Pancreas (tissue), 10 donors: ENCODE results near the gene SP8. TPM values are rescaled to one million over a fixed set of nuclear protein-coding genes. Genes with fewer than 3 reads are reported as not detected.

Experiments used
- ATAC-seq, 4 donors: fragments of 200-7000 bp; cut with Tn5 transposase; one replicate each; pipeline versions ENCODE4 v1.8.0 to v1.9.1; 2020; ENCODE audit warnings: mild to moderate bottlenecking in 4 of 4, moderate library complexity in 4 of 4
- DNase-seq, 6 donors: peaks; one replicate each; pipeline ENCODE4 v3.0.0-alpha.2; 2020
- FAIRE-seq: peaks from 2 replicates; lab custom pipeline; 2012; peaks lifted over from hg19 to GRCh38; lab: Jason Lieb, UNC
- H3K27ac ChIP-seq, 4 donors: fragments of 200-600 bp; sonication (generic); 1 replicate in 3 of 4; 2 replicates in 1 of 4; pipeline versions ENCODE4 v1.5.0 to v1.8.0; 2020
- H3K27me3 ChIP-seq, 4 donors: fragments of 200-600 bp; one replicate each; pipeline ENCODE4 v1.8.0; 2021
- H3K36me3 ChIP-seq, 3 donors: fragments of 200-600 bp; sonication (generic) in 1 of 3; one replicate each; pipeline versions ENCODE4 v1.5.0 to v1.8.0; 2020 to 2021
- H3K4me1 ChIP-seq, 3 donors: fragments of 200-600 bp; one replicate each; pipeline ENCODE4 v1.8.0; 2021
- H3K4me3 ChIP-seq, 4 donors: fragments of 200-600 bp; sonication (generic) in 2 of 4; one replicate each; pipeline versions ENCODE4 v1.5.0 to v1.8.0; 2020 to 2021
- H3K9me3 ChIP-seq, 4 donors: fragments of 200-600 bp; one replicate each; pipeline ENCODE4 v1.8.0; 2021
- CTCF ChIP-seq, 4 donors: fragments of 200-600 bp; sonication (generic) in 3 of 4; IDR thresholded peaks; one replicate each; pipeline versions ENCODE4 v1.5.0 to v1.8.0; 2021; ENCODE audit warnings: antibody characterized with exemption in 4 of 4
- WGBS, 2 donors: extraction: QIAGEN DNeasy Blood & Tissue Kit; methylation state at CpG; one replicate each; pipeline ENCODE4 v1.1.7; 2013; 5-methylcytosine and 5-hydroxymethylcytosine counted together
- intact Hi-C, 3 donors: fragments of 100-400 bp; cut with DNase I; formaldehyde crosslinking; loops; one replicate each; pipeline versions ENCODE4 v1.11.1 to v1.14.2; 2022
- polyA plus RNA-seq, 2 donors: library from polyadenylated mRNA; stranded (reverse); fragments of 200-250 nt; gene quantifications; one replicate each; pipeline ENCODE4 v1.2.3, GENCODE V29; 2013
- total RNA-seq, 6 donors: library from RNA; stranded (reverse); fragmentation: NEBNext Ultra II Directional in 4 of 6; extraction: Animal tissue kit (Norgen Biotek cat#: 25700) in 4 of 6; gene quantifications; one replicate each; pipeline versions ENCODE4 v1.2.1 to v1.2.4, GENCODE V29; 2021 to 2023
- donor health status: healthy with polysubstance abuse.
- donor health status: DM: no; HTN: no; CAD: no; lungs with moderate emphysema.
- donor health status: DM: no; HTN: no; CAD: no.
- donor health status: control.
- donor health status: control.
- donor health status: Bipolar disorder and iron deficiency.
- donor health status: DM: yes; HTN: yes; CAD: no.
- donor health status: DM: no; HTN: no; CAD: no.
- donor health status: DM: no; HTN: no; CAD: no.
- donor health status: DM: yes; HTN: yes; CAD: no.

The SP8 gene
- total and polyA plus RNA-seq, 8 donors, result not detected

- no peaks in the 10 kb centered on the region for H3K4me1 ChIP-seq
- no peaks in the 10 kb centered on the region for H3K36me3 ChIP-seq
- ATAC-seq (no peak), FAIRE-seq (no peak), DNase-seq (no peak)
- no peak for TF ChIP-seq CTCF (IDR thresholded peaks at IDR 0.05)
- intact Hi-C loops, result no loop called here
- 19 to 25% methylated on average over 4 of the region's 4 CpGs for WGBS, 2 donors
- H3K27me3 ChIP-seq, result no peaks in the 10 kb centered on the region
- H3K9me3 ChIP-seq, result no peaks in the 10 kb centered on the region
- H3K27ac ChIP-seq, result no peak overlapping the region
- H3K4me3 ChIP-seq, result no peak overlapping the region
These were observed 29.8 kb upstream of the SP8 start for GRCh38 chr7:20816372-20816959.

GRCh38 chr7:20804345-20804744 lies 17.7 kb upstream of the SP8 start:
- Histone ChIP-seq H3K27ac (no peak overlapping the region), H3K27me3 (peaks cover 0 to 5% (median 0%) of the 10 kb centered on the region in 4 donors), H3K9me3 (no peaks in the 10 kb centered on the region), H3K36me3 (no peaks in the 10 kb centered on the region), H3K4me1 (no peaks in the 10 kb centered on the region), H3K4me3 (no peak overlapping the region)
- intact Hi-C loops, result no loop called here
- FAIRE-seq, result no peak
- ATAC-seq, result no peak
- no peak for DNase-seq
- 58 to 60% methylated on average over 3 of the region's 3 CpGs for WGBS, 2 donors
- no peak for TF ChIP-seq CTCF (IDR thresholded peaks at IDR 0.05)

- Histone ChIP-seq H3K27ac (no peak overlapping the region), H3K36me3 (no peaks in the 10 kb centered on the region), H3K27me3 (peaks cover 7 to 27% (median 17%) of the 10 kb centered on the region in 4 donors), H3K4me3 (no peak overlapping the region), H3K4me1 (peaks cover 0 to 11% (median 0%) of the 10 kb centered on the region in 3 donors), H3K9me3 (no peaks in the 10 kb centered on the region)
- no peak for ATAC-seq
- DNase-seq, result no peak
- WGBS, 2 donors, result 69 to 75% methylated on average over 5 of the region's 5 CpGs
- intact Hi-C loops, result no loop called here
- FAIRE-seq, result no peak
- no peak for TF ChIP-seq CTCF (IDR thresholded peaks at IDR 0.05)
These were observed 13.1 kb upstream of the SP8 start for GRCh38 chr7:20799566-20800366.

GRCh38 chr7:20798694-20799121 lies 12.0 kb upstream of the SP8 start:
- no peaks in the 10 kb centered on the region for H3K9me3 ChIP-seq
- H3K27ac ChIP-seq, result no peak overlapping the region
- H3K4me3 ChIP-seq, result peak overlapping the region; percentile 18 to 59 (median 37)
- no peak for FAIRE-seq
- H3K4me1 ChIP-seq, result peaks cover 0 to 11% (median 0%) of the 10 kb centered on the region in 3 donors
- no peak for TF ChIP-seq CTCF (IDR thresholded peaks at IDR 0.05)
- ATAC-seq, result no peak
- H3K27me3 ChIP-seq, result peaks cover 12 to 37% (median 22%) of the 10 kb centered on the region in 4 donors
- DNase-seq, result no peak
- intact Hi-C loops, result no loop called here
- 6 to 8% methylated on average over 15 of the region's 15 CpGs for WGBS, 2 donors
- no peaks in the 10 kb centered on the region for H3K36me3 ChIP-seq
